Caco-2 (cell line): ENCODE data around the gene ABHD16A. TPM values are rescaled to one million over a fixed set of nuclear protein-coding genes. Genes with fewer than 3 reads are reported as not detected.

Experiments used
- BruUV-seq: library from RNA; stranded (reverse); fragments of 400-500 nt; replicated peaks from 2 replicates; lab custom pipeline; 2021; lab: Mats Ljungman, UMichigan
- CTCF ChIA-PET: fragments of 300-600 bp; sonication (Branson Sonifier 250); formaldehyde crosslinking; loops from one replicate; lab custom pipeline; 2022; ENCODE audit warnings: antibody characterized with exemption; lab: Charles Lee
- POLR2A ChIA-PET: fragments of 300-600 bp; sonication (Branson Sonifier 250); formaldehyde crosslinking; loops from one replicate; lab custom pipeline; 2022; ENCODE audit warnings: antibody characterized with exemption; lab: Charles Lee
- DNase-seq, 2 experiments: peaks; one replicate each; pipeline versions ENCODE4 v3.0.0 to v3.0.0-alpha.2; 2020 to 2022
- H3K27me3 ChIP-seq: replicated peaks from 2 replicates; pipeline ENCODE4 v1.6.0; 2011; ENCODE audit warnings: low read length; ENCODE audit not compliant: control insufficient read depth, insufficient read depth
- H3K36me3 ChIP-seq: 2 replicates; pipeline ENCODE4 v1.5.1; 2011; ENCODE audit warnings: low read length; ENCODE audit not compliant: control insufficient read depth, insufficient read depth
- H3K4me1 ChIP-seq: fragments of 250-450 bp; sonication (Bioruptor Pico); 2 replicates; pipeline ENCODE4 v1.5.1; 2020; ENCODE audit warnings: mild to moderate bottlenecking
- H3K4me3 ChIP-seq: 2 replicates; pipeline ENCODE4 v1.5.1; 2011; ENCODE audit warnings: low read depth, mild to moderate bottlenecking, control low read depth, low read length
- H3K9me3 ChIP-seq: fragments of 250-450 bp; sonication (Bioruptor Pico); 2 replicates; pipeline ENCODE4 v1.5.1; 2020; ENCODE audit warnings: mild to moderate bottlenecking, moderate library complexity
- H3K27ac Mint-ChIP-seq: one replicate; pipeline ENCODE4 v1.8.0; 2022; ENCODE audit warnings: mixed read lengths; ENCODE audit not compliant: unreplicated experiment
- H3K27me3 Mint-ChIP-seq: one replicate; pipeline ENCODE4 v1.8.0; 2022; ENCODE audit warnings: mixed read lengths; ENCODE audit not compliant: insufficient read depth, unreplicated experiment
- H3K36me3 Mint-ChIP-seq: one replicate; pipeline ENCODE4 v1.8.0; 2022; ENCODE audit warnings: mild to moderate bottlenecking, mixed read lengths; ENCODE audit not compliant: insufficient read depth, unreplicated experiment
- H3K4me1 Mint-ChIP-seq: one replicate; pipeline ENCODE4 v1.8.0; 2022; ENCODE audit warnings: low read depth, mixed read lengths; ENCODE audit not compliant: unreplicated experiment
- H3K4me3 Mint-ChIP-seq: one replicate; pipeline ENCODE4 v1.8.0; 2022; ENCODE audit warnings: mild to moderate bottlenecking, moderate library complexity, mixed read lengths; ENCODE audit not compliant: unreplicated experiment
- H3K9me3 Mint-ChIP-seq: one replicate; pipeline ENCODE4 v1.8.0; 2022; ENCODE audit warnings: mixed read lengths; ENCODE audit not compliant: unreplicated experiment
- intact Hi-C: fragments of 100-400 bp; cut with micrococcal nuclease; formaldehyde crosslinking; loops from one replicate; pipeline ENCODE4 v1.10.0; 2022; ENCODE audit not compliant: unreplicated experiment
- total RNA-seq: library from RNA; stranded (reverse); gene quantifications from 2 replicates; pipeline ENCODE4 v1.2.3, GENCODE V29; 2022
- TF ChIP-seq, protein P1 (sequence below), 2 experiments: fragments of 200-600 bp in 1 of 2; IDR thresholded peaks; 1 replicate in 1 of 2; 2 replicates in 1 of 2; pipeline versions ENCODE4 v1.5.1 to v1.8.0; 2011 to 2022; ENCODE audit warnings: antibody characterized with exemption in 1 of 2, control low read depth in 1 of 2, inconsistent platforms in 1 of 2, low read depth in 1 of 2, low read length in 1 of 2, mild to moderate bottlenecking in 1 of 2, moderate library complexity in 1 of 2; ENCODE audit not compliant: insufficient read depth in 1 of 2, severe bottlenecking in 1 of 2, unreplicated experiment in 1 of 2

The ABHD16A gene
- total RNA-seq, 1 experiment from 2014 or later = 62.7 TPM

DNA sequence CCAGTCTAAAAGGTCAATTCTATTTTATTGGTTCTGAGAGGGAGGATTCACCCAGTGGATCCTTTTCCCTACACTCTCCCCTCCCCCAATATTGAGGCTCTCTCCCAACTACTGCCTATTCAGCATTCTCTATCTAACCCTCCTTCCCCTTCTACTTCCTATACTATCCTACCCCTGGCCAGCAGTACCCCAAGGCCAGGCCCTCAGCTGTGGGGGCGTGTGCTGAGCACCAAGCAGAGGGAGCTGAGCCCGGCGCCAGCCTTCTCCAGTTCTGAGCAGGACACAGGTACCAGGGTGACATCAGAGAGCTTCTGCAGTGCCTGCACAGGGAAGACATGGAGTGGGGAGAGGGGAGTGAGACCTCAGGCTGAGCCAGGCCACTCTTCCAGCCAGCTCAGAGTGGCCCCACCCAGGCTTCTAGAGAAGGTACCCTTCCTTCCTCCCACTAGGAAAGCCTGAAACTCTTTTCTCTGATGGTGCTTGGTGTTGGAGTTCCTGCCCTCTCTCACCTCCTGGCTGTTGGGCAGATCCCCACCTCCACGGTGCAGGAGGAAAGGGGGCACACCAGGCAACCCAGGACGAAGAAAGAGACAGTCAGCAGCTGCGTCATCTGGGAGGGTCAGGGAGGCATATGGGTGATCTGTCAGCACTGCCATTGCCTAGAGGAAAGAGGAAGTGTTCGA lies 24.1 kb upstream of the ABHD16A start:
- peak overlapping the region; percentile 5 for H3K27ac Mint-ChIP-seq
- no peaks in the 10 kb centered on the region for H3K27me3 Mint-ChIP-seq
- ChIA-PET CTCF (no interaction called here), POLR2A (no interaction called here)
- H3K36me3 ChIP-seq = peaks cover 7% of the 10 kb centered on the region
- H3K27me3 ChIP-seq = no peaks in the 10 kb centered on the region
- TF ChIP-seq, protein P1, sequence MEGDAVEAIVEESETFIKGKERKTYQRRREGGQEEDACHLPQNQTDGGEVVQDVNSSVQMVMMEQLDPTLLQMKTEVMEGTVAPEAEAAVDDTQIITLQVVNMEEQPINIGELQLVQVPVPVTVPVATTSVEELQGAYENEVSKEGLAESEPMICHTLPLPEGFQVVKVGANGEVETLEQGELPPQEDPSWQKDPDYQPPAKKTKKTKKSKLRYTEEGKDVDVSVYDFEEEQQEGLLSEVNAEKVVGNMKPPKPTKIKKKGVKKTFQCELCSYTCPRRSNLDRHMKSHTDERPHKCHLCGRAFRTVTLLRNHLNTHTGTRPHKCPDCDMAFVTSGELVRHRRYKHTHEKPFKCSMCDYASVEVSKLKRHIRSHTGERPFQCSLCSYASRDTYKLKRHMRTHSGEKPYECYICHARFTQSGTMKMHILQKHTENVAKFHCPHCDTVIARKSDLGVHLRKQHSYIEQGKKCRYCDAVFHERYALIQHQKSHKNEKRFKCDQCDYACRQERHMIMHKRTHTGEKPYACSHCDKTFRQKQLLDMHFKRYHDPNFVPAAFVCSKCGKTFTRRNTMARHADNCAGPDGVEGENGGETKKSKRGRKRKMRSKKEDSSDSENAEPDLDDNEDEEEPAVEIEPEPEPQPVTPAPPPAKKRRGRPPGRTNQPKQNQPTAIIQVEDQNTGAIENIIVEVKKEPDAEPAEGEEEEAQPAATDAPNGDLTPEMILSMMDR (IDR thresholded peaks at IDR 0.05; ENCODE audit: insufficient read depth in 1 of 2, low read depth in 1 of 2, low read length in 1 of 2, severe bottlenecking in 1 of 2, unreplicated experiment in 1 of 2) = no peak
- peaks cover 63% of the 10 kb centered on the region for H3K36me3 Mint-ChIP-seq
- H3K4me1 ChIP-seq = peaks cover 5% of the 10 kb centered on the region; the same call in 1 of the 2 replicates
- no peaks in the 10 kb centered on the region for H3K9me3 Mint-ChIP-seq
- DNase-seq = no peak
- H3K4me3 ChIP-seq = no peak overlapping the region
- H3K4me1 Mint-ChIP-seq = peaks cover 18% of the 10 kb centered on the region
- H3K4me3 Mint-ChIP-seq = no peak overlapping the region
- no peaks in the 10 kb centered on the region for H3K9me3 ChIP-seq
- intact Hi-C loops = no loop called here
- BruUV-seq = no TSS peak

DNA sequence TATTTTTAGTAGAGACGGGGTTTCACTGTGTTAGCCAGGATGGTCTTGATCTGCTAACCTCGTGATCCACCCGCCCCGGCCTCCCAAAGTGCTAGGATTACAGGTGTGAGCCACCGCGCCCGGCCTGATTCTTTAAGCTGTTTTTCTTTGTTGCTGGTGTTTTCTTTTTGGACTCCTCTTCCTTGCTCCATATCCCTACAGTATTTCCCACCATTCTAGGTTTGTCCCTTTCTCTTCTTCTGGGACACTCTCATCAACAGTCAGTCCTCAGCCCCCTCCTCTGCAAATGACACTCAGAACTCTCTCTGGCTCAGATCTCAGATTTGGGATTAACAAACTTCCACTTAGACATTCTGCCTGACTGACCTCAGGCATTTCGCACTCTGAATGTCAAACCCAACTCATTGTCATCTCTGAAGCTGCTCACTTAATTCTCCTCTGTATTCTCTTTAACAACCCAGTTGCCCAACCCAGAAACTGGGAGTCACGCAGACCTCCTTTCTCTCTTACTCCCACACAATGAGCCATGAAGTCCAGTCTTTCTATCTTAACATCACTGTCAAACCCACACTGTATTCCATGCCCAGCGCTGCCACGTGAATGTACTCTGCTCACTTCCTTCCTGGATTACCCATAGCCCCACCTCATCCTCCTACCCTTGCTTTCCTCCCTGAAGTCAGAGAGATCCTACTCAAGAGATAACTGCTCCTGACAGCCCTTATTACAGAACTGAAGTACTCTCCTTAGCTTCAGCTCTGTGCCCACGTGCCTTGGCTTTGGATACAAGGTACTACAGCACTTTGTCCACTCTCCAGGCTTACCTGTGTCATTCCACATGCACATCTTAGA lies 22.6 kb upstream of the ABHD16A start:
- Histone ChIP-seq H3K4me3 (no peak overlapping the region), H3K4me1 (peaks cover 9% of the 10 kb centered on the region), H3K9me3 (no peaks in the 10 kb centered on the region), H3K36me3 (peaks cover 5% of the 10 kb centered on the region), H3K27me3 (no peaks in the 10 kb centered on the region)
- DNase-seq = no peak
- peaks cover 49% of the 10 kb centered on the region for H3K36me3 Mint-ChIP-seq
- TF ChIP-seq, protein P1 (IDR thresholded peaks at IDR 0.05; ENCODE audit: insufficient read depth in 1 of 2, low read depth in 1 of 2, low read length in 1 of 2, severe bottlenecking in 1 of 2, unreplicated experiment in 1 of 2) = no peak
- intact Hi-C loops = no loop called here
- peak overlapping the region; percentile 12 for H3K27ac Mint-ChIP-seq
- H3K4me1 Mint-ChIP-seq = peaks cover 20% of the 10 kb centered on the region
- H3K27me3 Mint-ChIP-seq = no peaks in the 10 kb centered on the region
- POLR2A ChIA-PET = interaction anchor here (0.5 kb wide), 1 partner anchor 156 kb away, joined by 6 read pairs; no protein-coding TSS in a partner anchor
- no peak overlapping the region for H3K4me3 Mint-ChIP-seq
- CTCF ChIA-PET = no interaction called here
- H3K9me3 Mint-ChIP-seq = no peaks in the 10 kb centered on the region
- BruUV-seq = no TSS peak

DNA sequence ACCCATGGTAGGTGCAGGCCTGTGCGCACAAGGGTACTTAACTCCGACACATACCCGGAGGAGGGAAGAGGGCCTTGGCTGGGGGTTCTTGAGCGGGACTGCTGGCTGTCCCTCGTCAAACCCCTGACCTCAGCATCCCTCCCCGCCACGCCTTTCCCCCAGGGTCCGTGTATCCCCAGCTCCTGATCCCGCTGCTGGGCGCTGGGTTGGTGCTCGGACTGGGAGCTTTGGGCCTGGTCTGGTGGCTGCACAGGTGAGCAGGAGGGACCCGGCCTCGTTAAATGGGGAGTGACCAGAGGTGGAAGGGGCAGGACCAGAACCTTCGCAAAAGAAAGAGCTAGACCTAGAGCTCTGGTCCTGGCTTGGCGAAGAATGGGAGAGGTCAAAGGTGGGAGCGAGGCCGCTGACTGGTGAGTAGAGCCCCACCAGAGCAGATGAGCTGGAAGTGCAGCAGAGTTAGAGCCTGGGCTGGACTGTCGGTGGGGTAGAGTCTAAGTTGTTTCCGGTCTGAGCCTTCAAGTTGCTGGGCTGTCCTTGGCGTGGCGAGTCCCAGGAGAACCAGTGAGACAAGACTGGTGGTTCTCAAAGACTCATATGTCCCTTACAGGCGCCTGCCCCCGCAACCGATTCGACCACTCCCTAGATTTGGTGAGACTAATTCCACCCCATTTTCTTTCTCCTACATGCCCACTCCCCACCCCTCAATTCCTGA lies 21.0 kb upstream of the ABHD16A start:
- intact Hi-C loops = no loop called here
- Mint-ChIP-seq H3K9me3 (no peaks in the 10 kb centered on the region), H3K4me1 (peaks cover 27% of the 10 kb centered on the region), H3K4me3 (no peak overlapping the region), H3K27me3 (no peaks in the 10 kb centered on the region), H3K36me3 (peaks cover 33% of the 10 kb centered on the region), H3K27ac (no peak overlapping the region)
- H3K36me3 ChIP-seq = peaks cover 5% of the 10 kb centered on the region
- TF ChIP-seq, protein P1 (IDR thresholded peaks at IDR 0.05; ENCODE audit: insufficient read depth in 1 of 2, low read depth in 1 of 2, low read length in 1 of 2, severe bottlenecking in 1 of 2, unreplicated experiment in 1 of 2) = no peak
- peaks cover 19% of the 10 kb centered on the region for H3K4me1 ChIP-seq
- ChIA-PET POLR2A (interaction anchor here (0.7 to 1.0 kb wide), 2 partner anchors 17 to 90 kb away, joined by 3 to 4 read pairs; no protein-coding TSS in a partner anchor), CTCF (interaction anchor here (1.6 kb wide), 1 partner anchor 46 kb away, joined by 5 read pairs; no protein-coding TSS in a partner anchor)
- no peak overlapping the region for H3K4me3 ChIP-seq
- no TSS peak for BruUV-seq
- no peaks in the 10 kb centered on the region for H3K27me3 ChIP-seq
- no peaks in the 10 kb centered on the region for H3K9me3 ChIP-seq
- DNase-seq = no peak
